GM18520 (cell line): Measurements from ENCODE around the gene LPGAT1.
A peak's percentile ranks its signal among the peaks of the same experiment; 100 is the strongest.
"Not testable (repeated sequence)": the region's sequence is repeated elsewhere in the genome, so short reads cannot be mapped to it uniquely, and the experiment has no call there.

Experiments
- ATAC-seq: cut with Tn5 transposase; IDR thresholded peaks from one replicate; pipeline ENCODE4 v1.9.1; 2021; ENCODE audit not compliant: unreplicated experiment

Gene LPGAT1

DNA sequence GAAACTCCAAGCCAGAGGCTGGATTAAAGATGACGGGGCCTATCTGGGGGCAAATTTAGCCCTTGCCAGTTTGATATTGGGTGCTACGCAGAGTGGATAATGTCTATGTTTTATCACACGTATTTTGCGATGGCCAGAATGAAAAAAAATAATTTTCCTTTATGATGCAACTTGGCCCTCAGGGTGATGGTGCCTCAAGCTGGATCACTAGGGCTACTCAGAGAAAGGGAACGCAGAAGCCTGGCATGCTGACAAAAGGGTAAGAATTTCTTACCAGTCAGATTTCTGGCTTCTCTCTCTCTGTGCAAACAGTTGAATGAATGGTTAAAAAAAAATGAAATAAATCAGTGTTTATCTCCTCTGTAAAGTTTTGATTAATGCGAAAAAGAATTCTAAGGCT is 122.6 kb downstream of the LPGAT1 start:
- no peak for ATAC-seq

DNA sequence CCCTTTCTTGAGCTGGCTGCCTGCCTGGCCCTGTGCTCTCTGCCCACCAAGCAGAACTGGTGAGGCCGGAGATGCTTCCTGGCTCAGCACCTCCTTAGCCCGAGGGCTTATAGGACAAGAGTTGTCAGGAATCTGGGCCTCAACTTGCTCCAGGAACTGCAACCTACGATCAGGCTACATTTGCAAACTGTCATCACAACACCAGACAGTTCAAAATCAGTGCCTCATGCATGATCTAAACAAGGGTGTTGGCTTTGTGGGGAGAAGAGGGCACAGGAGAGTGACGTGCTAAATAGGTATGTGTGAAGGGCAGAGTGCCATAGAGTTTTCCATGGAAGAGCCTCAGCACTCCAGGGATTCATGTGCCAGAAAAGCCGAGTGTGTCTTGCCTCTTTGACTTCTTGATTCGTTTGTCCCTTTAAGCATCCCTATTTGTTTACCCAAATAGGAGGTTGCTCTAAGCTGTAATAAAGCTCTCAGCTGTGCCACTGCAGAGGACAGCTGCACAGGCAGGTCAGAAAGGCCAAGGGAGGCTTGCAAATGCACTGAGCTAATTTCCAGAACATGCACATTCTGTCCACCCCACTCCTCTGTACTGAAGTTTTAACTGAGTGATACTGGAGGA is 125.0 kb downstream of the LPGAT1 start:
- ATAC-seq: no peak

DNA sequence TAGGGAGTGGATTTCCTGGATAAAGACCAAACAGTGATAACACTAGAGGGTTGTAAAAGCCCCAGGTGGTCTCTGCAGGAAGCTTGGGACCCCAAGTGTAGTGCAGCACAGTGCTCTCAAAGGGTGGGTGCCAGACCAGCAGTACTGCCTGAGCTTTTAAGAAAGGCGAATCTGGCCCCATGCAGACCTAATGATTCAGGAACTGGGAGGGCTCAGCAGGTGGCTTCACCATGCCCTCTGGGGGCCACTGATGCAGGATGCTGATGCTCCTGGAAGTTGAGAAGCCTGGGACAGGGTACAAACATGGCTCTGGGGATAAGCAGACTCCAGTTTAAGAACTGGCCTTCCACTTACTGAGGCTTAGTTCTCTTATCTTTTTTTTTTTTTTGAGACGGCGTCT is 126.0 kb downstream of the LPGAT1 start:
- no peak for ATAC-seq

DNA sequence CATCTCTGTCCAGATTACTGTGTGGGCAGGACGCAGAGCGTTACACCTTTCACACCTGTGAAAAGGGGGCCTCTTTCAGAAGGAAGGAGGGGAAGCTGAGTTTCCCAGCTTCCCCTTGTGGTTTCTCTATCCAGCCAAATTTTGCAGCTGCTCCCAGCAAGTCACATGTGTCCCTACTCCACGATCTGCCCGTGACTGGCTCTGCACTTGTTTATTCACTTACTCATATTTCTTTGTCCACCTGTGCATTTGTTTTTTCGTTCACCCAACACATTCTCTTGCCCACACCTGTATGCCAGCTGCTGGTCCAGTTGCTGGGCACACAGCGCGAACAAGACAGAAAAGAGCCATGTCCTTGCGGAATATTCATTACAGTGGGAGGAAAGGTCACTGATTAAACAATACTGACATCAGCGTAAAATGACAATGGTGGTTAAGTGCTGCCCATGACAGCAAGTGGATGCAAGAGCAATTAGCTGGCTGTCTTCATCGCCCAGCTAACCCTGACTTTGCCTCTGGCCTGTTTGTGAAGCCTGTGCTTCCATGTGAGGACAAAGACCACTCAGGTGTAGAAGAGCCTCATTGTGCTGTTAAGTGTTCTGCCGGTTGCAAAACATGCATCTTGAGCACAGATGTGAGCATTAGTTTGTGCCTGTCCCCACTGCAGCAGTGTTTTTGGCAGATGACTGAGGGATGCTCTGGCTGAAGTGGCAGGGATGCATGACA is 126.6 kb downstream of the LPGAT1 start:
- ATAC-seq: no peak

DNA sequence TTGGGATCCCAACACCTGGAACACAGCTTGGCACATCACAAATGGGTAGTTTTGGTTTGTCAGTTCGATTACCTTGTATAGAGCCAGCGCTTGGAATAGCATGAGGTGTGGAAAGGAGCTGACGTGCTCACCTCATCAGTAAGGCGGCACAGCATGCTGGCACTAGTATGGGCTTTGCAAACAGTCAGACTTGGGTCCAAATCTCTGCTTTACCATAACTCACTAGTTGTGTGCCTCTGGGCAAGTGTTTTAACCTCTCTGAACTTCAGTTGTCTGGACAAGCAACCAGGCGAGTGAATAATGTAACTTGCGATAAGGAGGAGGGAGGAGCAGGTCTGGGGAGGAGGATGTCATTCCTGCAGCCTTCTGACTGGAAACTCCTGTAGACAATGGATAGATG is 128.8 kb downstream of the LPGAT1 start:
- ATAC-seq: no peak

DNA sequence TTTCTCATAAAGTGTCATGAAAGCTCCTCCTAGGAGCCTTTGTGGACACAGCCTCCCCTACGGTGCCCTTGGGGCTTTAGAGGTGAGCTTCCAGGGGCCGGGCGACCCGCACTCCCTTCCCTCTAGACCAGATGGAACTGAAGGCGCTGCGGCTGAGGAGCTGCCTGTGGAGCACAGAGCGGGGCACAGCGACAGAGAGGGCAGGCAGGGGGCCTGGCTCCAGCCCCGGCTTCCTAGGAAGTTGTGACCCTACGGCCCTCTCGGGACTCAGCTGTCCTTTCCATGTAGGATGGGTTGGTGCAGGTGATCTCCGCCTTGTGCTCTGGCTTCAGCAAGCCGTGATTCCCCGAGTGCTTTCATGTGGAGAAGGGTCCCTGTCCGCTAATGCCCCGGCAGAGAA is 131.5 kb downstream of the LPGAT1 start:
- ATAC-seq: no peak

DNA sequence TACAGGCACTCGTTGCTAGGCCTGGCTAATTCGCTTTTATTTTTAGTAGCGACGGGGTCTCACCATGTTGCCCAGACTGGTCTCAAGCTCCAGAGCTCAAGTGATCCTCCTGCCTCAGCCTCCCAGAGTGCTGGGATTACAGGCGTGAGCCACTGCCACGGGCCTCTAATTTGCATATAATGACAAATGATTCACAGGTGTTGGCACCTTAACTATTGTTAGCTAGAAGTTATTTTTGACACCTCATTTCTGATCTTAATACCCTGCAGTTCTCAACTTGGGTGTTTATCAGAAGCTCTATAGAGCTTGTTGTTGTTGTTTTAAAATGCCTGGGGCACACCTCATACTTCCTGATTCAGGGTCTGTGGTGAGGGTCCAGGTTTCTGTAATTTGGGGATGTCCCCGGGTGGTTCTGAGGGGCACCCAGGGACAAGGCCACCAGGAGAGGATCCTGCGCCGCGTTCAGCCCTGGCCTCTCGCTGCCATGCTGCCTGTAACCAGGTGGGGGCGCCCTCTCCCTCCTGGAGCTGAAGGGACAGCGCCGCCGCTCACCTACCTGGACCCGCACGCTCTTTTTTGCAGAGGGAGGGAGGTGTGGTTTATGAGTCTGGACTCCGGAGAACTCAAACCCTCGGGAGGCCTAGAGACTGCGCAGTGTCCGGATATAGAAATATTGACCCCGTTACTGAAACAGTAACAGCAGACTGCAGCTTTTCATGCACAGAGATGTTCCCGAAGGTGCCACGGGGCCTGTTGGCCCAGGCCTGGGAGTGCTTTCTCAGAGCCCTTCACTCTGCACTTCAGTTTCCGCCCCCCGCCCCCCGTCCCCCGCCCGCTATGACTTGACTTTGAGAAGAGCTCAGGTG is 132.2 kb downstream of the LPGAT1 start:
- peak; percentile 24 for ATAC-seq

DNA sequence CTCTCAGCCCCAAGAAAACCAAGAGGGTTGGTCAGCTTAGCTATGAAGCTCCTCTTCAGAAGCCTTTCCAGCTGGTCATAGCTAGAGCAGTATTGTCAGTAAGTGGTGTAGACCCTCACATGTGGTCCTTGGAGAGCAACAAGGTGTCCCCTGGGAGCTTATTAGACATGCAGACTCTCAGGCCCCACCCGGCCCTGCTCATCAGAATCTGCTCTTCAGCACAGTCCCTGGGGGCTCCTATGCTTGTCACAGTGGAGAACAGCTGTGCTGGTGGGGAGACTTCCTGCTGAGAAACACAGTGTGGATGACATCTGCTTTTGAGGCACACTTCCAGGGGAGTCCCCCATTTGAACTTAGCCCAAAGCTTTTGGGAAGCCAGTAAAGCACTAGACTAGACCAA is 133.2 kb downstream of the LPGAT1 start:
- ATAC-seq: peak; percentile 68

DNA sequence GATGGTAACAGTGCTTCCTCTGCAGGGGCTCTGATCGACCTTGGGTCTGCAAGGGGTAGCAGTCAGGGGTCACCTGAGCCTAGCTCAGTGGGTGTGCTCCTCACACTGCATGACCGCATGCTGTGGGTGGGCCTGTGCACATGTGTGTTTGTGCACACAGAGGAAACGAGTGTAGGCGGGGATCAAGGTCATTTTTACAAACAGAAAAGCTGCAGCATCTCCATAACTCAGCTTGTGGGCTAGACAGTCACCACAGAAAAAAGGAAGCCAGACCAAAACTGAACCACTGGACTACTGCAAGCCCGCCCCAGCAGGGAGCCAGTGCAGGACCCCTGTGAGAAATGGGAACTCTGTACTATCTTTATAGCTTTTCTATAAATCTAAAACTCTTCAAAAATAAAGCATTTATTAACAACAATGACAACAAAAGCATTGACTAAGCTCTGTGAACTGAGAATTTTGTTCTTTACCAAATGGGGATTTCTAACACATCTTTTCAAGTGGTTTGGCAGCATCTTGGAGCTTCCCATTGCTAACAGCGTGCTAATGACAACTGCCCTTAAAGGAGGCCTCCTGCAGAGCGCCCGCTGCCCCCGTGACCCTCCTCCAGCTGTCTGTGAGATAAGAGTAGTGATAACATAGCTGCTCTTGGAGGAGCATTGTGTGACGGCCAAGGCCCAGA is 135.3 kb downstream of the LPGAT1 start:
- ATAC-seq: no peak

DNA sequence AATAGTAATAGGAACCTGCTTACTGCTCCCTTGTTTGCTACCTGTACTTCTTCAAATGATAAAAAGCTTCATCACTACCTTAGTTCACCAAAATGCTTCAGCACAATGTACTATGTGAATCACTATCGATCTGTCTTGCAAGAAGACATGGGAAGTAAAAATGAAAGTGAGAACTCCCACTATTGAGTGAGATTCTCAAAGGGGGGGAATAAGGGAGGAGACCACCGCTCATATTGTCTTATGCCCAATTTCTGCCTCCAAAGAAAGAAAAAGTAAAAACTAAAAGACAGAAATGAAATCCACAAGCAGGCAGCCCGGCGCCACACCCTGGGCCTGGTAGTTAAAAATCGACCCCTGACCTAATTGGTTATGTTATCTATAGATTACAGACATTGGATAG is 136.7 kb downstream of the LPGAT1 start:
- ATAC-seq: not testable (repeated sequence)
